Neural cell (in vitro differentiated cells): Measurements from ENCODE around the gene ZNRF4. TPM values are rescaled to one million over a fixed set of nuclear protein-coding genes. Genes with fewer than 3 reads are reported as not detected.

Experiments used
- H2AFZ ChIP-seq: fragments of 200-600, 300-800 bp; sonication (generic), shearing (Covaris generic); 2 replicates; pipeline ENCODE4 v1.6.0; 2014; ENCODE audit warnings: low read depth, mild to moderate bottlenecking, antibody characterized with exemption, low read length, moderate library complexity
- H3F3A ChIP-seq: fragments of 200-600 bp; shearing (Covaris generic); 2 replicates; pipeline ENCODE4 v1.6.1; 2016; ENCODE audit warnings: mild to moderate bottlenecking, moderate library complexity, mixed read lengths, antibody characterized with exemption, low read length; ENCODE audit not compliant: insufficient read depth, poor library complexity, severe bottlenecking
- H3K27ac ChIP-seq: fragments of 200-600, 300-800 bp; sonication (generic), shearing (Covaris generic); 2 replicates; pipeline ENCODE4 v1.5.1; 2014; ENCODE audit warnings: mild to moderate bottlenecking, low read length, moderate library complexity
- H3K27me3 ChIP-seq: fragments of 300-800, 200-600 bp; sonication (generic), shearing (Covaris generic); 2 replicates; pipeline ENCODE4 v1.6.0; 2014; ENCODE audit warnings: mild to moderate bottlenecking, low read depth, low read length, moderate library complexity; ENCODE audit not compliant: insufficient read depth
- H3K36me3 ChIP-seq: fragments of 300-800, 200-600 bp; sonication (generic), shearing (Covaris generic); 2 replicates; pipeline ENCODE4 v1.5.1; 2014; ENCODE audit warnings: mild to moderate bottlenecking, antibody characterized with exemption, low read length, moderate library complexity; ENCODE audit not compliant: insufficient read depth
- H3K4me2 ChIP-seq: fragments of 300-800, 200-600 bp; sonication (generic), shearing (Covaris generic); 2 replicates; pipeline ENCODE4 v1.6.0; 2014; ENCODE audit warnings: mild to moderate bottlenecking, low read length
- H3K4me3 ChIP-seq: fragments of 300-800, 200-600 bp; sonication (generic), shearing (Covaris generic); 2 replicates; pipeline ENCODE4 v1.5.1; 2014; ENCODE audit warnings: mild to moderate bottlenecking, low read length, moderate library complexity
- H3K79me2 ChIP-seq: fragments of 200-600 bp; shearing (Covaris generic); replicated peaks from 2 replicates; pipeline ENCODE4 v1.6.0; 2014; ENCODE audit warnings: mild to moderate bottlenecking, low read length, moderate library complexity; ENCODE audit not compliant: insufficient read depth
- H3K9ac ChIP-seq: fragments of 300-800, 200-600 bp; sonication (generic), shearing (Covaris generic); 2 replicates; pipeline ENCODE4 v1.6.1; 2016; ENCODE audit warnings: mild to moderate bottlenecking, low read length, mixed read lengths
- H3K9me2 ChIP-seq: fragments of 200-600 bp; shearing (Covaris generic); 2 replicates; pipeline ENCODE4 v1.6.1; 2016; ENCODE audit warnings: mild to moderate bottlenecking, low read length, mixed read lengths; ENCODE audit not compliant: insufficient read depth
- H3K9me3 ChIP-seq: fragments of 200-600, 300-800 bp; sonication (generic), shearing (Covaris generic); 2 replicates; pipeline ENCODE4 v1.6.1; 2016; ENCODE audit warnings: mild to moderate bottlenecking, mixed run types, low read length, moderate library complexity, mixed read lengths
- H4K20me1 ChIP-seq: fragments of 200-600 bp; shearing (Covaris generic); 2 replicates; pipeline ENCODE4 v1.6.1; 2016; ENCODE audit warnings: mild to moderate bottlenecking, mixed run types; ENCODE audit not compliant: insufficient read depth
- CTCF ChIP-seq: fragments of 450-650 bp; IDR thresholded peaks from 2 replicates; pipeline ENCODE4 v1.5.1; 2014; ENCODE audit warnings: antibody characterized with exemption, mild to moderate bottlenecking, moderate library complexity; ENCODE audit not compliant: poor library complexity, severe bottlenecking
- EP300 ChIP-seq: fragments of 450-650 bp; conservative IDR thresholded peaks from 2 replicates; pipeline ENCODE4 v1.6.1; 2014; ENCODE audit warnings: antibody characterized with exemption, mild to moderate bottlenecking, moderate library complexity; ENCODE audit not compliant: poor library complexity, severe bottlenecking
- EZH2 ChIP-seq: fragments of 200-600, 300-800 bp; shearing (Covaris generic), sonication (generic); IDR thresholded peaks from 2 replicates; pipeline ENCODE4 v1.6.1; 2014; ENCODE audit warnings: antibody characterized with exemption, low read length, borderline replicate concordance, mild to moderate bottlenecking; ENCODE audit not compliant: insufficient read depth, poor library complexity, severe bottlenecking
- MXI1 ChIP-seq: fragments of 450-650 bp; conservative IDR thresholded peaks from 2 replicates; pipeline ENCODE4 v1.6.1; 2014; ENCODE audit warnings: antibody characterized with exemption, mild to moderate bottlenecking; ENCODE audit not compliant: poor library complexity, severe bottlenecking
- POLR2AphosphoS5 ChIP-seq: IDR thresholded peaks from 2 replicates; pipeline ENCODE4 v1.6.1; 2012
- RAD21 ChIP-seq: fragments of 450-650 bp; conservative IDR thresholded peaks from 2 replicates; pipeline ENCODE4 v1.6.1; 2014; ENCODE audit warnings: antibody characterized with exemption, mild to moderate bottlenecking, moderate library complexity
- REST ChIP-seq: IDR thresholded peaks from 2 replicates; pipeline ENCODE4 v1.6.1; 2012; ENCODE audit warnings: borderline replicate concordance
- SMC3 ChIP-seq: fragments of 450-650 bp; conservative IDR thresholded peaks from 2 replicates; pipeline ENCODE4 v1.6.1; 2014; ENCODE audit warnings: antibody characterized with exemption, mild to moderate bottlenecking, moderate library complexity; ENCODE audit not compliant: poor library complexity
- TAF1 ChIP-seq: IDR thresholded peaks from 2 replicates; pipeline ENCODE4 v1.6.1; 2012; ENCODE audit warnings: low read depth
- polyA plus RNA-seq: library from polyadenylated mRNA; depleted of rRNA; stranded (reverse); fragments of >200 nt; gene quantifications from 2 replicates; pipeline ENCODE4 v1.2.3, GENCODE V29; 2014

ZNRF4 gene
- polyA plus RNA-seq, 1 donor from 2014 or later = not detected

GRCh38 chr19:5472286-5472685 lies 17.1 kb downstream of the ZNRF4 start:
- no peaks in the 10 kb centered on the region for H3F3A ChIP-seq

GRCh38 chr19:5473646-5474045 lies 18.4 kb downstream of the ZNRF4 start:
- no peaks in the 10 kb centered on the region for H3K27me3 ChIP-seq
- no peaks in the 10 kb centered on the region for H3K9me3 ChIP-seq
- no peak overlapping the region for H2AFZ ChIP-seq
- no peaks in the 10 kb centered on the region for H4K20me1 ChIP-seq
- H3K36me3 ChIP-seq = no peaks in the 10 kb centered on the region
- no peak overlapping the region for H3K4me3 ChIP-seq
- H3K9me2 ChIP-seq = no peaks in the 10 kb centered on the region
- H3K27ac ChIP-seq = no peak overlapping the region
- no peak overlapping the region for H3K4me2 ChIP-seq
- H3K9ac ChIP-seq = no peak overlapping the region
- H3K79me2 ChIP-seq = no peaks in the 10 kb centered on the region
- H3F3A ChIP-seq = no peaks in the 10 kb centered on the region
- no peak for TF ChIP-seq EZH2
- TF ChIP-seq SMC3 = no peak
- no peak for TF ChIP-seq RAD21
- TF ChIP-seq POLR2AphosphoS5 = no peak
- TF ChIP-seq EP300 = no peak
- no peak for TF ChIP-seq REST
- no peak for TF ChIP-seq TAF1
- no peak for TF ChIP-seq MXI1
- no peak for TF ChIP-seq CTCF

More at GRCh38 chr19:5472286-5472685, 17.1 kb downstream of the ZNRF4 start:
- no peaks in the 10 kb centered on the region for H3K9me2 ChIP-seq
- H3K27ac ChIP-seq = no peak overlapping the region
- H3K27me3 ChIP-seq = no peaks in the 10 kb centered on the region
- H3K4me2 ChIP-seq = no peak overlapping the region
- H3K9me3 ChIP-seq = no peaks in the 10 kb centered on the region
- H4K20me1 ChIP-seq = no peaks in the 10 kb centered on the region
- no peaks in the 10 kb centered on the region for H3K79me2 ChIP-seq
- H3K4me3 ChIP-seq = no peak overlapping the region
- H2AFZ ChIP-seq = no peak overlapping the region
- H3K9ac ChIP-seq = no peak overlapping the region
- TF ChIP-seq TAF1 (no peak), MXI1 (no peak), POLR2AphosphoS5 (no peak), EP300 (no peak), RAD21 (no peak), CTCF (no peak), SMC3 (no peak)
- H3K36me3 ChIP-seq = no peaks in the 10 kb centered on the region
